ENCODE results near the gene RNLS. TPM values are rescaled to one million over a fixed set of nuclear protein-coding genes. Genes with fewer than 3 reads are reported as not detected.
"Not testable (repeated sequence)": the region's sequence is repeated elsewhere in the genome, so short reads cannot be mapped to it uniquely, and the experiment has no call there.

The RNLS gene
- polyA plus RNA-seq, 2 of the 4 experiments (the other 2 are of a cell fraction), result 11.7 to 16.8 TPM

GRCh38 chr10:88366772-88367171 lies 216.3 kb downstream of the RNLS start:
- CTCF ChIA-PET, result no interaction called here
- ATAC-seq, result no peak
- TF ChIP-seq HMGXB4 (CRISPR knock-in tag; IDR thresholded peaks at IDR 0.05; ENCODE audit: borderline replicate concordance), result no peak
- TF ChIP-seq MAX (IDR thresholded peaks at IDR 0.05), result no peak
- Histone ChIP-seq H3K4me2 (no peak overlapping the region), H3K27ac (no peak overlapping the region), H3K9me3 (no peaks in the 10 kb centered on the region), H3K4me1 (no peaks in the 10 kb centered on the region), H3K4me3 (no peak overlapping the region)
- POLR2A ChIA-PET, result no interaction called here
- WGBS (ENCODE audit: missing lambda C conversion rate), result 94% methylated on average over 2 of the region's 2 CpGs
- no peak for FAIRE-seq
- DNase-seq (ENCODE audit: low read depth in 1 of 2, low spot score in 1 of 2), result no peak

GRCh38 chr10:88361995-88362807 lies 220.9 kb downstream of the RNLS start:
- ChIA-PET POLR2A (no interaction called here), CTCF (no interaction called here)
- no peak for DNase-seq (ENCODE audit: low read depth in 1 of 2, low spot score in 1 of 2)
- no peak overlapping the region for H3K27ac ChIP-seq
- TF ChIP-seq RARB (CRISPR knock-in tag; IDR thresholded peaks at IDR 0.05) (no peak), CEBPB (IDR thresholded peaks at IDR 0.05) (no peak), ZC3H11A (IDR thresholded peaks at IDR 0.05) (no peak), EHF (CRISPR knock-in tag; IDR thresholded peaks at IDR 0.05) (no peak), FOSB (CRISPR knock-in tag; IDR thresholded peaks at IDR 0.05) (no peak), ESRRA (IDR thresholded peaks at IDR 0.05; ENCODE audit: borderline replicate concordance, low read length) (no peak), REST (IDR thresholded peaks at IDR 0.05) (no peak), HMGXB4 (CRISPR knock-in tag; IDR thresholded peaks at IDR 0.05; ENCODE audit: borderline replicate concordance) (no peak), SREBF2 (IDR thresholded peaks at IDR 0.05) (no peak), CHD2 (IDR thresholded peaks at IDR 0.05; ENCODE audit: low read length, partially characterized antibody) (no peak)
- no peak for FAIRE-seq
- H3K4me1 ChIP-seq, result no peaks in the 10 kb centered on the region
- no peaks in the 10 kb centered on the region for H3K9me3 ChIP-seq
- no peak overlapping the region for H3K4me2 ChIP-seq
- no peak overlapping the region for H3K4me3 ChIP-seq
- no peak for ATAC-seq
- WGBS (ENCODE audit: missing lambda C conversion rate), result 74% methylated on average over 7 of the region's 7 CpGs

GRCh38 chr10:88361494-88361893 lies 221.6 kb downstream of the RNLS start:
- DNase-seq (ENCODE audit: low read depth in 1 of 2, low spot score in 1 of 2), result no peak
- FAIRE-seq, result no peak
- Histone ChIP-seq H3K9me3 (no peaks in the 10 kb centered on the region), H3K4me3 (no peak overlapping the region), H3K27ac (no peak overlapping the region), H3K4me2 (no peak overlapping the region), H3K4me1 (no peaks in the 10 kb centered on the region)
- WGBS (ENCODE audit: missing lambda C conversion rate), result 49% methylated on average over 2 of the region's 2 CpGs
- ChIA-PET POLR2A (no interaction called here), CTCF (no interaction called here)
- TF ChIP-seq POLR2A (IDR thresholded peaks at IDR 0.05; ENCODE audit: low read length), result no peak
- no peak for TF ChIP-seq TFCP2L1 (CRISPR knock-in tag; IDR thresholded peaks at IDR 0.05)
- no peak for TF ChIP-seq ESRRA (IDR thresholded peaks at IDR 0.05; ENCODE audit: borderline replicate concordance, low read length)
- TF ChIP-seq FOXS1 (CRISPR knock-in tag; IDR thresholded peaks at IDR 0.05), result no peak
- TF ChIP-seq SREBF2 (IDR thresholded peaks at IDR 0.05), result no peak
- TF ChIP-seq ZC3H11A (IDR thresholded peaks at IDR 0.05), result no peak
- no peak for ATAC-seq

- H3K4me3 ChIP-seq; CTCF ChIA-PET; H3K9me3 ChIP-seq; H3K4me1 ChIP-seq; POLR2A ChIA-PET; H3K4me2 ChIP-seq; ATAC-seq; FAIRE-seq; DNase-seq (ENCODE audit: low read depth in 1 of 2, low spot score in 1 of 2); H3K27ac ChIP-seq: not testable (repeated sequence)
- WGBS (ENCODE audit: missing lambda C conversion rate), result 62% methylated on average over 11 of the region's 12 CpGs
Observed at GRCh38 chr10:88355750-88356149, 227.4 kb downstream of the RNLS start.
